ENCODE results near the gene LILRA5.
A peak's percentile ranks its signal among the peaks of the same experiment; 100 is the strongest.
"Not testable (repeated sequence)": the region's sequence is repeated elsewhere in the genome, so short reads cannot be mapped to it uniquely, and the experiment has no call there.

Gene LILRA5

DNA sequence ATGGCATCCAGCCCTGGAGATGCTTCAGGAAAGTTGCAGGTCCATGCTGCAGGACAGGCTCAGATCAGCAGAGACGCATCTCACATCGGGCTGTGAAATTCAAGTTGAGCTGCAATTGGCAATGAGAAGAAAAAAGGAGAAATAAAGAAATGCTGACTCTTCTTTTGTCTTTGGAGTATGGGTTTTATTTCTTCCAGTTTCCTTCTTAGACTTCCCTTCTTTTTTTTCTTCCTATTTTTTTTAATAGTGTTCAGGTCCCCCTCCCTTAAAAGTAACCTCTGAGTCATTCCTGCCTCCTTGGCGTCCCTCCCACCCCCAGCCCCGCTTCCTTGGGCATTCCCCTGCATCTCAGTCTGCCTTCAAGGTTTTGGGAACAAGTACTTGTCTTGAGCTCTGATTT is 41.4 kb downstream of the LILRA5 start:
- DNase-seq, result not testable (repeated sequence)

GRCh38 chr19:54271106-54271505 is 41.9 kb downstream of the LILRA5 start:
- no peak for DNase-seq

DNA sequence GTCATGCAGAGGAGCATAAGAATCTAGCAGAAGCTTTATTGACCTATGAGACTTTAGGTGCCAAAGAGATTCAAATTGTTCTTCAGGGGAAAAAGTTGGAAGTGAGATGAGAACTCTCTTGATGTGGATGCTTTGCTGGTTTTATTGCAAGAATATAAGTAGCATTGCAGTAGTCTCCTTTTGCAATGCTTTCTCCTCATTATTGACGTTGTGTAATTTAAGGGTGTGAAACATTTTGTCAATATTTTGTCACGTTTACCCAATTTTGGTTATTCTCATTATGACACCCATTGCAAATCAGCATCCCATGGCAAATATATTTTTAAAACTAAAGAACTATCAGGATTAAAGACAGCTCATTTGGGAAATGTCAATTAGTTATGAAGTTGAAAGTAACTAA is 44.0 kb downstream of the LILRA5 start:
- no peak for DNase-seq

- peak; percentile 32 for DNase-seq
These were observed 46.8 kb downstream of the LILRA5 start for GRCh38 chr19:54266133-54266532.

- DNase-seq, result no peak
These were observed 50.5 kb downstream of the LILRA5 start for GRCh38 chr19:54262470-54262869.

- DNase-seq, result no peak
These were observed 50.9 kb downstream of the LILRA5 start for GRCh38 chr19:54262066-54262465.

- DNase-seq, result no peak
These were observed 55.9 kb downstream of the LILRA5 start, which contains the start of gene LILRB5 for GRCh38 chr19:54257116-54257480. TSS of gene LILRB5 (minus strand) at chr19:54257273. CDS start at chr19:54257193, 80 bp downstream.
